Gastrocnemius medialis (tissue), 4 donors: ENCODE data around the gene DCBLD1. TPM values are rescaled to one million over a fixed set of nuclear protein-coding genes. Genes with fewer than 3 reads are reported as not detected.

Experiments
- ATAC-seq, 2 donors: fragments of 150-250 bp; one replicate each; pipeline ENCODE4 v1.9.1; 2016
- DNase-seq, 2 donors: peaks; one replicate each; pipeline ENCODE4 v3.0.0-alpha.2; 2019
- H3K27ac ChIP-seq, 4 donors: fragments of 200-600 bp; sonication (generic); 1 replicate in 1 of 4; 2 replicates in 3 of 4; pipeline ENCODE4 v1.5.1; 2016 to 2018; ENCODE audit warnings: mild to moderate bottlenecking in 2 of 4, moderate library complexity in 1 of 4
- H3K27me3 ChIP-seq, 3 donors: fragments of 200-600 bp; sonication (generic) in 2 of 3; 1 replicate in 1 of 3; 2 replicates in 2 of 3; pipeline versions ENCODE4 v1.5.1 to v1.6.0; 2016 to 2019; ENCODE audit warnings: mild to moderate bottlenecking in 1 of 3, moderate library complexity in 1 of 3
- H3K36me3 ChIP-seq, 2 donors: fragments of 200-600 bp; sonication (generic) in 1 of 2; one replicate each; pipeline ENCODE4 v1.5.1; 2017 to 2018
- H3K4me1 ChIP-seq, 2 donors: fragments of 200-600 bp; sonication (generic) in 1 of 2; one replicate each; pipeline ENCODE4 v1.5.1; 2016 to 2017; ENCODE audit warnings: mild to moderate bottlenecking in 2 of 2
- H3K4me3 ChIP-seq, 4 donors: fragments of 200-600 bp; sonication (generic) in 3 of 4; 1 replicate in 1 of 4; 2 replicates in 3 of 4; pipeline ENCODE4 v1.5.1; 2016 to 2019; ENCODE audit warnings: mild to moderate bottlenecking in 2 of 4
- H3K9me3 ChIP-seq, 3 donors: fragments of 200-600 bp; sonication (generic) in 2 of 3; 1 replicate in 1 of 3; 2 replicates in 2 of 3; pipeline ENCODE4 v1.5.1; 2016 to 2019
- POLR2A ChIP-seq, 2 donors: fragments of 450-650 bp; IDR thresholded peaks; one replicate each; pipeline ENCODE4 v1.6.1; 2017; ENCODE audit warnings: antibody characterized with exemption in 2 of 2, mild to moderate bottlenecking in 2 of 2, moderate library complexity in 2 of 2
- in situ Hi-C, 4 donors: fragments of 200-750 bp; cut with MboI; loops; one replicate each; pipeline versions ENCODE4 v1.15.0 to v1.8.0; 2017; ENCODE audit warnings: low sequenced_read_pairs in 4 of 4
- intact Hi-C: fragments of 100-400 bp; cut with DNase I; formaldehyde crosslinking; loops from one replicate; pipeline ENCODE4 v1.15.1; 2023; ENCODE audit warnings: low total_unique reads
- total RNA-seq, 4 donors: library from RNA; depleted of rRNA; stranded (reverse); fragments of >200 nt; gene quantifications; one replicate each; pipeline versions ENCODE4 v1.1.0 to v1.2.3, GENCODE V29; 2016
- TF ChIP-seq, protein P1 (sequence below), 5 experiments: fragments of 450-650 bp in 3 of 5; fragments of 200-600 bp in 2 of 5; sonication (generic) in 2 of 5; IDR thresholded peaks in 4 of 5; conservative IDR thresholded peaks in 1 of 5; 1 replicate in 4 of 5; 2 replicates in 1 of 5; pipeline ENCODE4 v1.5.1; 2016 to 2019; ENCODE audit warnings: antibody characterized with exemption in 5 of 5, mild to moderate bottlenecking in 3 of 5, moderate library complexity in 3 of 5

DCBLD1 gene
- total RNA-seq, 4 donors from 2014 or later, result 4.3 to 8.1 (median 5.2) TPM

DNA sequence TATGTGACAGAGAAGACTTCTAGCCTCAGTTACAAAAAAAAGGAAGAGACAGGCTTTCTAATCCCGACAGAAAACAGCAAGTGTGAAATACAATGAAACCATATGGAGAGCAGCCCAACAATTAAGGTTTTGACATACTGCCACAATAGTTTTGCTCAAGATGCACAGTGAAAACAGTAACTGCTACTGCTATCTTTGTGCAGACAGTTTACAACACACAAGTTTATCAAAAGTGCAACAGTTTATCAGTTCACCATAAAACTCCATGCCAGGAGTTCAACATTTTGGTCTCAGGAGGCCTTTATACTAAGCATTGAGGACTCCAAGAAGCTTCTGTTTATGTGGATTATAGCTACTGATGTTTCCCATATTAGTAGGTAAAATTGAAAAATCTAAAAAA, 82.2 kb downstream of the DCBLD1 start:
- no peaks in the 10 kb centered on the region for H3K9me3 ChIP-seq
- in situ Hi-C loops (loop anchor here in 1 of 4 donors (25.0 kb wide), 1 partner anchor 577 kb away; no protein-coding TSS in a partner anchor), intact Hi-C loops (no loop called here)
- H3K36me3 ChIP-seq, result peaks cover 0 to 49% of the 10 kb centered on the region in 2 donors
- ATAC-seq (no peak), DNase-seq (no peak)
- no peaks in the 10 kb centered on the region for H3K4me1 ChIP-seq
- H3K27me3 ChIP-seq, result no peaks in the 10 kb centered on the region
- no peak overlapping the region for H3K4me3 ChIP-seq
- H3K27ac ChIP-seq, result no peak overlapping the region
- TF ChIP-seq, protein P1, sequence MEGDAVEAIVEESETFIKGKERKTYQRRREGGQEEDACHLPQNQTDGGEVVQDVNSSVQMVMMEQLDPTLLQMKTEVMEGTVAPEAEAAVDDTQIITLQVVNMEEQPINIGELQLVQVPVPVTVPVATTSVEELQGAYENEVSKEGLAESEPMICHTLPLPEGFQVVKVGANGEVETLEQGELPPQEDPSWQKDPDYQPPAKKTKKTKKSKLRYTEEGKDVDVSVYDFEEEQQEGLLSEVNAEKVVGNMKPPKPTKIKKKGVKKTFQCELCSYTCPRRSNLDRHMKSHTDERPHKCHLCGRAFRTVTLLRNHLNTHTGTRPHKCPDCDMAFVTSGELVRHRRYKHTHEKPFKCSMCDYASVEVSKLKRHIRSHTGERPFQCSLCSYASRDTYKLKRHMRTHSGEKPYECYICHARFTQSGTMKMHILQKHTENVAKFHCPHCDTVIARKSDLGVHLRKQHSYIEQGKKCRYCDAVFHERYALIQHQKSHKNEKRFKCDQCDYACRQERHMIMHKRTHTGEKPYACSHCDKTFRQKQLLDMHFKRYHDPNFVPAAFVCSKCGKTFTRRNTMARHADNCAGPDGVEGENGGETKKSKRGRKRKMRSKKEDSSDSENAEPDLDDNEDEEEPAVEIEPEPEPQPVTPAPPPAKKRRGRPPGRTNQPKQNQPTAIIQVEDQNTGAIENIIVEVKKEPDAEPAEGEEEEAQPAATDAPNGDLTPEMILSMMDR (IDR thresholded peaks at IDR 0.05 in 4 of 5, conservative IDR thresholded peaks at IDR 0.05 in 1 of 5), result no peak
- TF ChIP-seq POLR2A (IDR thresholded peaks at IDR 0.05), result no peak

DNA sequence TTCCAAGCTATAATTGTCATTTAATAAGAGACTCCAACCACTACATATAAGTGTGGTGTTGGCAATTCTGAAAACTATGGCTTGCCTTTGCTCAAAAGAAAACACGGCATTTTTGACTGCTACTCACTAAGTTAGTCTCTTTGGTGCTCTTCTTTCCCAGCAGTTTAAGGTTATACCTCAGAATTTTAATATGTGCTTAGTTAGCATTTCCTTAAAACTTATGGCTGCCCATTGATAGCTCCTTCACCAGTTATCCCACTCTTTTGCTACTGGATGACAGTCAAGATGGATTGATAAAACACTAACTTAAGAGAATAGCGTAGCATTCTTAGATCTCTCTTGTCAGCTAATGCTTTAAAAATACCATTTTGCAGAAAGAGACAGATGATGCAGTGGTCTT, 85.8 kb downstream of the DCBLD1 start:
- Histone ChIP-seq H3K27me3 (no peaks in the 10 kb centered on the region), H3K9me3 (no peaks in the 10 kb centered on the region), H3K27ac (no peak overlapping the region), H3K4me1 (no peaks in the 10 kb centered on the region), H3K36me3 (peaks cover 0 to 54% of the 10 kb centered on the region in 2 donors), H3K4me3 (no peak overlapping the region)
- intact Hi-C loops (no loop called here), in situ Hi-C loops (loop anchor here in 1 of 4 donors (25.0 kb wide), 1 partner anchor 581 kb away; no protein-coding TSS in a partner anchor)
- ATAC-seq (no peak), DNase-seq (no peak)
- TF ChIP-seq, protein P1 (IDR thresholded peaks at IDR 0.05 in 4 of 5, conservative IDR thresholded peaks at IDR 0.05 in 1 of 5), result no peak
- no peak for TF ChIP-seq POLR2A (IDR thresholded peaks at IDR 0.05)

DNA sequence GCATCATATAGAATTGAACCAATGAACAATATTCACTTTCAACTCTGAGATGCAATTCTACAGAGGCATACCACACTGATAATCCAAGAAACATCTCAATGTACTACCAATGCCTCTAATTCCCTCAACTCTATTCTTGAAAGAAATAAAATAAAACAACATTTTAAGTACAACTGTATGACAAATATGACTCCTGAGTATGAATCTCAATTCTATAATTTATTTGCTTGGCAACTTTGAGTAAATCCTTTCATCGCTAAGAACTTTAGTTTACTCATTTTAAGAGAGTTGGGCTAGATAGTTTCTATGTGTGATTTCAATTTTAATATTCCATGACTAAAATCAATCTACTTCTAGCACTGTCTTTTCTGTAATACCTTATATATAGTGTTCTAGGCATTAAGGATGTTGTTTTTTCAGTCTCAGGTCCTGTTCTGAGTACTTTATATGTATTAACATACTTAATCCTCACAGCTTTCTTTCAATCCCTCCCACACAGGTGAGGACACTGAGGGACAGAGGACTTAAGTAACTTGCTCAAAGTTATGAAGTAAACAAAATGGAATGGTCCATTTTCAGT, 86.4 kb downstream of the DCBLD1 start:
- intact Hi-C loops, result no loop called here
- in situ Hi-C loops, result loop anchor here in 1 of 4 donors (25.0 kb wide), 1 partner anchor 582 kb away; no protein-coding TSS in a partner anchor
- no peak for ATAC-seq

DNA sequence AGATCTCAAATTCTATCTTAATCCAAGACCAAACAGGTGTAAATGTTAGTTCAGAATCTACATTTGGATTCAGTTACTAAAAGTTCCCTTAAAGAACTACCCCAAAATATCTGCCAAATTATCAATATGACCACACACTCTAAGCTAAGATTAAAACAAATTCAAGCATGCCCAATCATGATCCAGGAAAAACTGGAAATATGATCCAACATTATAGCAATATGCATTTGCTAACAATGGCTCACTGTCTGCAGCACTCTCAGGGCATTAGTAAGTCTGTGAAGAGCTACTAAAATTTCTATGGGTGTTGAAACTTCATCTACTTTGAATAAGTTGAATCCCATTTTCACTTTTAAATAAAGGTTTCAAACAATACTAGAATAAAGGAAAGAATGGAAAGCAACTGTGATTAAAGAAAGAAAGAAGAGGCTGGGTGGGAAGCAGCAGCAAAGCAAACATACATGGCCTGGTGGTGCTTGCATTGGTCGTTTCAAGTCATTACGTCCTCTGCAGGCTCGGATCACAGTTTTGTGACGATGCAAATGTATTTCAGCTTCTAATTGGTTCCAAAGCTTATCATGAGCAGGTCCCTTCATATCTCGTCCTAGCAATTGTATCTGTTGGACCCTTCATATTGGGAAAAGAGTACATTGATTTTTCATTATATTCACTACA, 90.7 kb downstream of the DCBLD1 start:
- ATAC-seq (no peak), DNase-seq (no peak)
- Histone ChIP-seq H3K27me3 (no peaks in the 10 kb centered on the region), H3K9me3 (no peaks in the 10 kb centered on the region), H3K4me1 (no peaks in the 10 kb centered on the region), H3K36me3 (peaks cover 5 to 31% of the 10 kb centered on the region in 2 donors), H3K27ac (no peak overlapping the region), H3K4me3 (no peak overlapping the region)
- in situ Hi-C loops, result loop anchor here in 1 of 4 donors (25.0 kb wide), 1 partner anchor 586 kb away; no protein-coding TSS in a partner anchor
- intact Hi-C loops, result no loop called here
- no peak for TF ChIP-seq POLR2A (IDR thresholded peaks at IDR 0.05)
- TF ChIP-seq, protein P1 (IDR thresholded peaks at IDR 0.05 in 4 of 5, conservative IDR thresholded peaks at IDR 0.05 in 1 of 5), result no peak

More for the DNA sequence above, 86.4 kb downstream of the DCBLD1 start:
- no peak for DNase-seq
- Histone ChIP-seq H3K27me3 (no peaks in the 10 kb centered on the region), H3K36me3 (peaks cover 0 to 54% of the 10 kb centered on the region in 2 donors), H3K4me3 (no peak overlapping the region), H3K4me1 (no peaks in the 10 kb centered on the region), H3K27ac (no peak overlapping the region), H3K9me3 (no peaks in the 10 kb centered on the region)
- TF ChIP-seq, protein P1 (IDR thresholded peaks at IDR 0.05 in 4 of 5, conservative IDR thresholded peaks at IDR 0.05 in 1 of 5), result no peak
- TF ChIP-seq POLR2A (IDR thresholded peaks at IDR 0.05), result no peak
